CD4-positive, CD25-positive, alpha-beta regulatory T cell (primary cell): ENCODE results near the gene GMDS. TPM values are rescaled to one million over a fixed set of nuclear protein-coding genes. Genes with fewer than 3 reads are reported as not detected.

Experiments used
- ATAC-seq, 2 donors: fragments of 150-1000 bp; cut with Tn5 transposase; one replicate each; pipeline ENCODE4 v1.10.0; 2021; ENCODE audit warnings: low read depth in 2 of 2, moderate number of reproducible peaks in 2 of 2, moderate library complexity in 1 of 2
- DNase-seq, 3 donors: peaks; one replicate each; pipeline versions ENCODE4 v3.0.0 to v3.0.0-alpha.2; 2012 to 2022; ENCODE audit warnings: mixed read lengths in 1 of 3
- H3K27ac ChIP-seq: one replicate; pipeline ENCODE4 v1.7.0; 2013; ENCODE audit warnings: mild to moderate bottlenecking, low read length; ENCODE audit not compliant: insufficient read depth, poor library complexity, severe bottlenecking
- H3K27me3 ChIP-seq: one replicate; pipeline ENCODE4 v1.7.0; 2013; ENCODE audit warnings: low read length; ENCODE audit not compliant: control insufficient read depth, insufficient read depth
- H3K36me3 ChIP-seq: one replicate; pipeline ENCODE4 v1.7.0; 2013; ENCODE audit warnings: mild to moderate bottlenecking, low read length, moderate library complexity; ENCODE audit not compliant: control insufficient read depth, insufficient read depth
- H3K4me1 ChIP-seq: 2 replicates; pipeline ENCODE4 v1.7.0; 2013; ENCODE audit warnings: mild to moderate bottlenecking, low read length; ENCODE audit not compliant: insufficient read depth, control insufficient read depth, poor library complexity, severe bottlenecking
- H3K4me3 ChIP-seq: one replicate; pipeline ENCODE4 v1.7.0; 2013; ENCODE audit warnings: low read depth, mild to moderate bottlenecking, low read length, moderate library complexity
- H3K9me3 ChIP-seq, 2 experiments: 1 replicate in 1 of 2; 2 replicates in 1 of 2; pipeline ENCODE4 v1.7.0; 2013; ENCODE audit warnings: low read length in 2 of 2, mild to moderate bottlenecking in 1 of 2, moderate library complexity in 1 of 2; ENCODE audit not compliant: control insufficient read depth in 2 of 2
- H3K27ac Mint-ChIP-seq, 3 donors: one replicate each; pipeline ENCODE4 v1.8.0; 2020 to 2022; ENCODE audit warnings: mild to moderate bottlenecking in 3 of 3, mixed read lengths in 3 of 3, moderate library complexity in 2 of 3
- H3K27me3 Mint-ChIP-seq: one replicate; pipeline ENCODE4 v1.8.0; 2022; ENCODE audit warnings: mild to moderate bottlenecking, mixed read lengths
- H3K36me3 Mint-ChIP-seq: one replicate; pipeline ENCODE4 v1.8.0; 2020; ENCODE audit warnings: mixed read lengths
- H3K4me1 Mint-ChIP-seq, 4 donors: one replicate each; pipeline ENCODE4 v1.8.0; 2020 to 2022; ENCODE audit warnings: mixed read lengths in 4 of 4, mild to moderate bottlenecking in 1 of 4
- H3K4me3 Mint-ChIP-seq, 4 donors: one replicate each; pipeline ENCODE4 v1.8.0; 2020 to 2022; ENCODE audit warnings: mild to moderate bottlenecking in 4 of 4, mixed read lengths in 4 of 4, moderate library complexity in 3 of 4
- H3K9me3 Mint-ChIP-seq, 7 donors: one replicate each; pipeline ENCODE4 v1.8.0; 2020 to 2022; ENCODE audit warnings: mixed read lengths in 7 of 7, mild to moderate bottlenecking in 3 of 7, moderate library complexity in 2 of 7
- polyA plus RNA-seq, 4 donors: library from polyadenylated mRNA; unstranded; fragments of 300-500 nt; fragmentation: Illumina TruSeq; gene quantifications; one replicate each; pipeline ENCODE4 v1.2.3, GENCODE V29; 2021
- total RNA-seq: library from RNA; stranded (reverse); gene quantifications from one replicate; pipeline ENCODE4 v1.2.3, GENCODE V29; 2022

GMDS gene
- total and polyA plus RNA-seq, 5 donors from 2014 or later, result 17.5 to 23.9 (median 20.2) TPM

DNA sequence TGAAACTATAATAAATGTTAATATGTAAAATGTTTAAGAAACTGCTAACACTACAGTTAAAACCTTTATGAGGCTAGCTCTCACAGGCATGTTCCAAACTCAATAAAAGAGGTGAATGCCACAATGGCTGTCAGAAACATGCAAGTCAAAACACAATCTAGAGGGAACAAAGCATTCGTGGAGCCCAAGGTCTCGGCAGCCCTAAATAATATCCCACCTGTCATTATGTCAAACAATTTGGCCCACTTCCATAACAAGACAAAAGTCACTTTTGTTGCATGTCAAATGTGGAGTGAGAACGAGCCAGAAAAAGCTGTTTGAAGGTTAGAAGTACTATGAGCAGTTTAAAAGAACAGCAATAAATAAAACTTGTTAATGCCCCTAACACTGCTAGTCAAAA, 181.9 kb downstream of the GMDS start:
- ATAC-seq (no peak), DNase-seq (no peak)
- Mint-ChIP-seq H3K27me3 (no peaks in the 10 kb centered on the region), H3K36me3 (peaks cover 9% of the 10 kb centered on the region), H3K4me1 (peaks cover 0 to 9% (median 6%) of the 10 kb centered on the region in 4 donors), H3K4me3 (no peak overlapping the region), H3K9me3 (peaks cover 0 to 4% (median 0%) of the 10 kb centered on the region in 7 donors), H3K27ac (no peak overlapping the region)
- H3K36me3 ChIP-seq, result no peaks in the 10 kb centered on the region
- no peak overlapping the region for H3K4me3 ChIP-seq
- no peaks in the 10 kb centered on the region for H3K27me3 ChIP-seq
- H3K9me3 ChIP-seq, result no peaks in the 10 kb centered on the region
- H3K27ac ChIP-seq, result no peak overlapping the region
- H3K4me1 ChIP-seq, result no peaks in the 10 kb centered on the region

DNA sequence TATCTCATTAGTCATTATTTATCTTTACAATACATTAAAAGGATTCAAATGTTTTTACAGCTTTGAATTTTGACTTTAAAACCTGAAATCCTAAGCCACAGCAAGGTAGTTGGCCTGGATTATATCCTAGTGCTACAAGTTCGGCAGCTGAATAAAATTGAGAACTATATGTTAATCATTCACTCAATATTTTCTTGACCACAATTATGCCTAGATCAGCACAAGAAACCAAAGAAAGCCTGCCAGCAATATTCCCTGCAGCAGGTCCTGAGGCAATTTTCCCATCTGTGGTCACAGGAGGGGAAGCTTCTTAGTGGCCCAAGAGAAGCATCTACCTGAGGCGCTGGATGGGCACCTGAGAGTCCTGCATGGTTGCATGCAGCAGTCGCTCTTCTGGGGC, 183.5 kb downstream of the GMDS start:
- Histone ChIP-seq H3K27ac (no peak overlapping the region), H3K27me3 (no peaks in the 10 kb centered on the region), H3K4me3 (no peak overlapping the region), H3K4me1 (no peaks in the 10 kb centered on the region), H3K36me3 (no peaks in the 10 kb centered on the region), H3K9me3 (no peaks in the 10 kb centered on the region)
- ATAC-seq (no peak), DNase-seq (no peak)
- H3K36me3 Mint-ChIP-seq, result peaks cover 12% of the 10 kb centered on the region
- H3K4me1 Mint-ChIP-seq, result peaks cover 0 to 9% (median 6%) of the 10 kb centered on the region in 4 donors
- no peaks in the 10 kb centered on the region for H3K27me3 Mint-ChIP-seq
- no peak overlapping the region for H3K4me3 Mint-ChIP-seq
- no peak overlapping the region for H3K27ac Mint-ChIP-seq
- peaks cover 0 to 4% (median 0%) of the 10 kb centered on the region in 7 donors for H3K9me3 Mint-ChIP-seq

DNA sequence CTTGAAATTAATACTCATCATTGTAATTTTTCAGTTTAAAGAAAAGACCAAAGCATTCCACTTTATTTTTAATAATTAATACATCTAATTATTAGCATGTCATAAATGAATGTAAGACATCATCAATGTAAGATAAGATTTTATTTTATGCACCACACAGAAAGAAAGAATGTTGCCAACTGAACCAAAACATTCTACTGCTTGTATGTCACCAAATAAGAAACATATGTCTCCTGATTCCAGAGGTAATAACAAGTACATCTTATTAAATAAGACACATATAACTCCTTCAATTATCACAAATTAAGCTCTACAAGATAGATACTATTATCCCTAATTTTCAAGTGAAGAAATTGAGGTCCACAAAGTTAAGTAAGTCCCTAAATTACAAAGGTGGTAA, 189.5 kb downstream of the GMDS start:
- H3K4me3 Mint-ChIP-seq, result no peak overlapping the region
- Histone ChIP-seq H3K36me3 (no peaks in the 10 kb centered on the region), H3K9me3 (no peaks in the 10 kb centered on the region), H3K4me1 (no peaks in the 10 kb centered on the region), H3K27ac (no peak overlapping the region), H3K27me3 (no peaks in the 10 kb centered on the region), H3K4me3 (no peak overlapping the region)
- ATAC-seq, result no peak
- no peak for DNase-seq
- peaks cover 0 to 4% (median 0%) of the 10 kb centered on the region in 7 donors for H3K9me3 Mint-ChIP-seq
- peaks cover 0 to 11% (median 2%) of the 10 kb centered on the region in 4 donors for H3K4me1 Mint-ChIP-seq
- H3K36me3 Mint-ChIP-seq, result peaks cover 15% of the 10 kb centered on the region
- no peaks in the 10 kb centered on the region for H3K27me3 Mint-ChIP-seq
- no peak overlapping the region for H3K27ac Mint-ChIP-seq

DNA sequence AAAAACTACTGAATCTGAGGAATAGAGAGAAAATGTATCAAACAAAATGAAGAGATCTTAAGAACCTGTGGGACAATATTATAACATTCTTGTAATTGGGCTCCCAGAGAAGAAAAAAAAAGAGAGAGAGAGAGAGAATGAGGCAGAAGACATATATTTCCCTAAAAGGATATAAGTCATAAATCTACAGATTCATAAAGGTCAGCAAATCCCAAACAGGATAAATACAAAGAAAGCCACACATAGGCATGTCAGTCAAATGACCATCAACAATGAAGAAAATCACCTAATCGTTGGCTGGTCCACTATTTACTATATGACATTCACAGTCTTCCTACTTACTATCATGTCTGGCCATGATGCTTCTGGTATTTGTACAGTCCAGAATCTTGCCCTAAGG, 190.3 kb downstream of the GMDS start:
- H3K4me1 Mint-ChIP-seq, result peaks cover 0 to 11% (median 2%) of the 10 kb centered on the region in 4 donors
- ATAC-seq (no peak), DNase-seq (no peak)
- Histone ChIP-seq H3K36me3 (no peaks in the 10 kb centered on the region), H3K27me3 (no peaks in the 10 kb centered on the region), H3K4me1 (no peaks in the 10 kb centered on the region), H3K27ac (no peak overlapping the region), H3K4me3 (no peak overlapping the region), H3K9me3 (no peaks in the 10 kb centered on the region)
- peaks cover 0 to 3% (median 0%) of the 10 kb centered on the region in 7 donors for H3K9me3 Mint-ChIP-seq
- H3K4me3 Mint-ChIP-seq, result no peak overlapping the region
- H3K36me3 Mint-ChIP-seq, result peaks cover 13% of the 10 kb centered on the region
- H3K27ac Mint-ChIP-seq, result no peak overlapping the region
- H3K27me3 Mint-ChIP-seq, result no peaks in the 10 kb centered on the region

DNA sequence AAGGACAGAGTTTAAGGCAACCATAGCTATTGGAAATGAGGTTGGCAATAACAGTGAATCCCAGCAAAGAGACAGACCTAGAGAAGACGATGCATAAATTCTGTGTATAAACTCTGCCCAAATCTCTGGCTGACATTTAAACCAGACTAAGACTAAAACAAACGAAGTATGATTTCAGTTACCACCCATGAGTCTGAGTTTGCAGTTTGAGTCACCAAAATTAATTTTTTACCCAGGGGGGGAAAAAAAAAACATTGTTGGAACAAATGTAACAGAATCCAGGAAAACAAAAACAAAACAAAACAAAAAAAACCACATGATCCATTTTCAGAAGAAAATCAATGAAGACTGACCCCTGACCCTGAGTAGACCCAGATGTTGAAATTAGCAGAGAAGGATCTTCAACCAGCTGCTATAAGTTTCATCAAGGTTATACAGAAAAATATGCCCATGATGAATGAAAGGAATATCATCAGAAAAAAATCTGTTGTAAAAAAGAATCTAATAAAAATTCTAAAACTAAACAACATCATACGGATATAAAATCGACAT, 190.8 kb downstream of the GMDS start:
- DNase-seq (no peak), ATAC-seq (no peak)
- H3K9me3 Mint-ChIP-seq, result peaks cover 0 to 3% (median 0%) of the 10 kb centered on the region in 7 donors
- no peaks in the 10 kb centered on the region for H3K9me3 ChIP-seq
- no peaks in the 10 kb centered on the region for H3K27me3 Mint-ChIP-seq
- no peaks in the 10 kb centered on the region for H3K4me1 ChIP-seq
- H3K36me3 Mint-ChIP-seq, result peaks cover 12% of the 10 kb centered on the region
- peak overlapping the region in 1 of 3 donors; percentile 66 for H3K27ac Mint-ChIP-seq
- no peak overlapping the region for H3K27ac ChIP-seq
- H3K4me3 Mint-ChIP-seq, result no peak overlapping the region
- H3K4me3 ChIP-seq, result no peak overlapping the region
- H3K27me3 ChIP-seq, result no peaks in the 10 kb centered on the region
- peaks cover 0 to 11% (median 2%) of the 10 kb centered on the region in 4 donors for H3K4me1 Mint-ChIP-seq
- no peaks in the 10 kb centered on the region for H3K36me3 ChIP-seq

DNA sequence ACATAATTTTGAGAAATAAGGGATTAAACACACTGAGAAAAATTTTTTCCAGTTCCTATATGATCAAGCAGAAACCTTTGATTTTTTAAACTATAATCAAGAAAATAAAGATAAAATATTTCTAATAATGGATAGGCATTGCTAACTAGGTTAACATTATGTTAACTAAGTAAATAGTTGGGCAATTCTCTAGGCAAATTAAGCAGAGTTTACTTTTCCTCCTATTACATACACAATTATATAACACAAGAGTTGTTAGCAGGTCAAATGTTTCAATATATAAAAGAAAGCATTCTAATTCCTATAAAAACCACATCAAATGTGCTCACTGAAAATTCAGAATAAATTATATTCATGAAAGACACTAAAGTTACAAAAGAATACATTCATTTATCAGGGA, 191.7 kb downstream of the GMDS start:
- H3K27ac Mint-ChIP-seq, result no peak overlapping the region
- Histone ChIP-seq H3K36me3 (no peaks in the 10 kb centered on the region), H3K4me3 (no peak overlapping the region), H3K27me3 (no peaks in the 10 kb centered on the region), H3K27ac (no peak overlapping the region), H3K4me1 (no peaks in the 10 kb centered on the region), H3K9me3 (no peaks in the 10 kb centered on the region)
- H3K4me3 Mint-ChIP-seq, result no peak overlapping the region
- ATAC-seq, result no peak
- H3K36me3 Mint-ChIP-seq, result peaks cover 12% of the 10 kb centered on the region
- H3K4me1 Mint-ChIP-seq, result peaks cover 0 to 11% (median 2%) of the 10 kb centered on the region in 4 donors
- no peak for DNase-seq
- peaks cover 0 to under 1% (median 0%) of the 10 kb centered on the region in 7 donors for H3K9me3 Mint-ChIP-seq
- no peaks in the 10 kb centered on the region for H3K27me3 Mint-ChIP-seq

DNA sequence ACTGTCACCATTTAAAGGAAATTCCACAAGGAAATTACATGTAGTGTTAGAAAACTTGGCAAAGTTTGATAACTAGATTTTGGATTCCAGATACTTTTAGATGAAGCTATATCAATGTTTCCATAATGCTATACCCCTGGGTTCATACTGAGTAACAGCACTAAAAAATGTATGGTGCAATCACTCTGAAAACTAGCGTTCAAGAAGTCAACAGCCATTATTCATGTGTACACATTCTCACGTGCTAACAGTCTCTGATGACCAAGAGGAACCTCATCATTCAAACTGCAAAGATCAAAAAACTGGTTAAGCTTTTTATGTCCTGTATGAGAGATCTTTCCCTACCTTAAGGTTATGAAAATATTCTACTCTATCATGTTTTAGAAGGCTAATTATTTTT, 197.6 kb downstream of the GMDS start:
- ATAC-seq, result no peak
- Histone ChIP-seq H3K4me3 (no peak overlapping the region), H3K4me1 (no peaks in the 10 kb centered on the region), H3K27me3 (no peaks in the 10 kb centered on the region), H3K9me3 (no peaks in the 10 kb centered on the region), H3K27ac (no peak overlapping the region), H3K36me3 (no peaks in the 10 kb centered on the region)
- peaks cover 20% of the 10 kb centered on the region for H3K36me3 Mint-ChIP-seq
- H3K9me3 Mint-ChIP-seq, result peaks cover 0 to 5% (median 2%) of the 10 kb centered on the region in 7 donors
- H3K4me1 Mint-ChIP-seq, result peaks cover 0 to 4% (median 2%) of the 10 kb centered on the region in 4 donors
- no peaks in the 10 kb centered on the region for H3K27me3 Mint-ChIP-seq
- no peak overlapping the region for H3K27ac Mint-ChIP-seq
- H3K4me3 Mint-ChIP-seq, result no peak overlapping the region
- DNase-seq, result no peak

DNA sequence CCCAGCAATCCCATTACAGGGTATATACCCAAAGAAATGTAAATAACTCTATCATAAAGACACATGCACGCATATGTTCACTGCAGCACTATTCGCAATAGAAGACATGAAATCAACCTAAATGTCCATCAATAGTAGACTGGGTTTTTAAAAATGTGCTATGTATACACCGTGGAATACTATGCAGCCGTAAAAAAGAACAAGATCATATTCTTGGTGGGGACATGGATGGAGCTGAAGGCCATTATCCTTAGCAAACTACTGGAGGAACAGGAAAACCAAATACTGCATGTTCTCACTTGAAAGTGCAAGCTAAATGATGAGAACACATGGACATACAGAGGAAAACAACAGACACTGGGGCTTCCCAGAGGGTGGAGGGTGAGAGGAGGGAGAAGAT, 201.2 kb downstream of the GMDS start:
- no peak overlapping the region for H3K4me3 Mint-ChIP-seq
- peaks cover 11% of the 10 kb centered on the region for H3K36me3 Mint-ChIP-seq

More for the DNA sequence above, 201.2 kb downstream of the GMDS start:
- H3K27me3 Mint-ChIP-seq, result no peaks in the 10 kb centered on the region
- no peak for ATAC-seq
- H3K27ac ChIP-seq, result no peak overlapping the region
- H3K4me1 Mint-ChIP-seq, result peaks cover 0 to 13% (median 6%) of the 10 kb centered on the region in 4 donors
- H3K9me3 ChIP-seq, result no peaks in the 10 kb centered on the region
- H3K4me3 ChIP-seq, result no peak overlapping the region
- H3K9me3 Mint-ChIP-seq, result peaks cover 0 to 5% (median 2%) of the 10 kb centered on the region in 7 donors
- H3K27me3 ChIP-seq, result no peaks in the 10 kb centered on the region
- no peaks in the 10 kb centered on the region for H3K4me1 ChIP-seq
- no peak for DNase-seq
- no peak overlapping the region for H3K27ac Mint-ChIP-seq
- no peaks in the 10 kb centered on the region for H3K36me3 ChIP-seq
